HG03045 (cell line): ENCODE measurements around the gene TPPP2.
"Not testable (repeated sequence)": the region's sequence is repeated elsewhere in the genome, so short reads cannot be mapped to it uniquely, and the experiment has no call there.

ENCODE experiments used
- ATAC-seq: cut with Tn5 transposase; IDR thresholded peaks from one replicate; pipeline ENCODE4 v1.9.1; 2021; ENCODE audit warnings: mild to moderate bottlenecking, moderate library complexity; ENCODE audit not compliant: unreplicated experiment

Gene TPPP2

DNA sequence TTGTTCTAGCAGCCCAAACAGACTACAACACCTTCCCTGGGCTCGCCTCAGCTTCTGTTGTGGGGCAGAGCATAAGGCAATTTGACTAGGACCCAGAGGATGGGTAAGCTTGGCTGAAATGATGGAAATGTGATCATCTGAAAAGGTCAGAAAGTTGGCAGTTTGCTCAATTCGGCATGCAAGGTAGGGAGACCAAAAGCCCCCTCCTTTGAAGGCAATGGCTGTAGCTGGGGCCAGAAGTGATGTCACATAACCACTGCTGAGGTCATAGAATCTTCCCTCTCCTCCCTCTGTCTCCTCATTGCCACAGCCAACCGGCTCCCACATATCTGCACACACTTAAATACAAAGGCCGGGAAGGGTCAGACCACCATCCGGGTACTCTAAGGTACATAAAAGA is at the start of gene TPPP2:
Gene TPPP2, plus strand, starts transcription at position 301 of the 400 bp plus-strand sequence. CDS start 365 bp downstream, outside the sequence.
- no peak for ATAC-seq

DNA sequence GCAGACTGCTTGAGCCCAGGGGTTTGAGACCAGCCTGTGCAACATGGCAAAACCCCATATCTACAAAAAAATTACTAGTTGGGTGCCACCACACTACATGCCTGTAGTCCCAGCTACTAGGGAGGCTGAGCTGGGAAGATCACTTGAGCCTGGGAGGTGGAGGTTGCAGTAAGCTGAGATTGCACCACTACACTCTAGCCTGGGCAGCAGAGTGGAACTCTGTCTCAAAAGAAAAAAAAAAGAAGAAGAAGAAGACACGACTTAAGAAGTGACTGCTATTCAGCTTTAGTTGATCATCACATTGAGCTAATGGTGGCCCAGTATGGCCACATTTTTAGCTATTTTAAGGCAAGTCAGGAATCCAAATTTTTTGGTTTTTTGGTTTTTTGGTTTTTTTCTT is 49.1 kb upstream of the TPPP2 start:
- ATAC-seq: no peak

GRCh38 chr14:20982646-20983369 is 47.2 kb upstream of the TPPP2 start:
- no peak for ATAC-seq

GRCh38 chr14:20985650-20986049 is 44.4 kb upstream of the TPPP2 start:
- ATAC-seq: not testable (repeated sequence)

DNA sequence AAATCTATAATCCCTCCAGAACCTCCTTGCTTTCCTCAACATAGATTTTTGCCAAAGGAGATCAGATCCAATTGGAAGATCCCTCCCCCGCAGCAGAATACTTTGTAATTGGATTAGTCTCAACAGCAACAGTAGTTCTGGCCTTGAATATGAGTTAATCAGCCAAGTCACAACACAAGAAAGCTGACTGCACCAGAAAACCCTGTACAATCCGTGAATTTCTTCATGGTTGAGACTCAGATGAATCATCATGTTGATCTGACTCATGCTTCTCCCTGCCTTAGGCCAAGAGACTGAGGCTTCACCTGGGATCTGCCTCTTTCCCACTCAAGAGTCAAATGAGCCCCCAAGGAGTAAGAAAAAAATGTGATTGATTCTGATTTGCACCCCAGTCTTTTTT is 43.2 kb upstream of the TPPP2 start:
- ATAC-seq: no peak

GRCh38 chr14:20988717-20989470 is 41.1 kb upstream of the TPPP2 start:
- no peak for ATAC-seq

DNA sequence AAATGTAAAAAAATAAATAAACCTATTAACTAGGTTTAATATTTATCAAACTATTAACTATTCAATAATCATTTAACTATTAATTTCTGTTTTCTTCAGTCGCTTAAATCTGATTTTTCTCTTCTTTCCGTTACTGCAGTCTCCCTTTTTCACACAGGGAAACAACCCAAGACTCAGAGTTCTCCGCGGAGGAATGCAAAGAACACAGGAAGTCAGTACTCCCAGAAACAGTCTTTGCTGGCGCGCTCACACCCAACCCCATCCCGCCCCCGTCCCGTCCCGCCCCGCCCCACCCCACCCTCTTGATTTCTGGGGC is 40.6 kb upstream of the TPPP2 start:
- ATAC-seq: no peak

- peak; percentile 97 for ATAC-seq
These were observed 40.0 kb upstream of the TPPP2 start, which contains the start of gene METTL17 for GRCh38 chr14:20989787-20990600. TSS of gene METTL17 (plus strand) at chr14:20989980. CDS start at chr14:20990003, 23 bp downstream.

DNA sequence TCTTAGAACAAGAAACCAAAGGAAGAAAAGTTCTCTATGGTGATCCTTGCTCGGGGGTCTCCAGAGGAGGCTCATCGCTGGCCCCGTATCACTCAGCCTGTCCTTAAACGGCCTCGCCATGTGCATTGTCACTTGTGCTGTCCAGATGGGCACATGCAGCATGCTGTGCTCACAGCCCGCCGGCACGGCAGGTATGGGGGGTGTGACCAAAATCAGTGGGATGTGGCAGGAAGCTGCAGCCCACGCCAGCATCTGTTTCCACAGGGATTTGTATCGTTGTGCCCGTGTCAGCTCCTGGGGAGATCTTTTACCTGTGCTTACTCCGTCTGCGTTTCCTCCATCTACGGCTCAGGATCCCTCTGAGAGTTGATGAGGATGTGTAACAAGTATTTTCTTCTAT is 33.5 kb upstream of the TPPP2 start:
- no peak for ATAC-seq

DNA sequence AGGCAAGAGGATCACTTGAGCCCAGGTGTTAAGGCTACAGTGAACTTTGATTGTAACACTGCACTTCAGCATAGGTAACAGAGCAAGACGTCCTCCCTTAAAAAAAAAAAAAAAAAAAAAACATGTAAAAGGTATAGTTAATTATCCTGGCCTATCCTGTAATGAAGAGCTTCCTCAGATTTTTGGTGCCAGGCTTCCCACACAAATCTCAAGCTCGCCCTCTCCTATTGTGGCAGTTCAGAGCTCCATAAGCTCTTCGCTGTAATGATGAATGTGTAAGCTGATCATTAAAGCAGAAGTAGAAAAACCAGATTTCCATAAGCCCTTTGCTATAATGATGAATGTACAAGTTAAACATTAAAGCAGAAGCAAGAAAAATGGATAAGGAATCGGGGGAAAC is 32.9 kb upstream of the TPPP2 start:
- no peak for ATAC-seq

DNA sequence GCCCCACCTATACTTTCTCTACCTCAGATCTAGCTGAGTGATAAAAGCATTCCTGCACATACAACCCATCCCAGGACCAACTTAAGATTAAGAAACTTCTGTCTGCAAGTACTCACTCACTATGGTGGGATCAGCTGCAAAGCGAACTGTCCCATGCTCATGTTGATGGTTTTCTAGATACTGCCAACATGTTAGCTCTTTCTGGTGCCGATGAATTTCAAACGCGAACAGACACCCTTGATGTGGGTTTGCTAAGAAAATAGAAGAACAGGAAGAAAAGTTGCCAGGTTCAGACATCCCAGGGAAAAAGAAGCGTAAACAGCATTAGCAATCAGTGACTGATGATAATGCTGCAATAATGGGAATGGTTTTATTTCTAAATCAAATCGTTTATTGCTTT is 32.5 kb upstream of the TPPP2 start:
- ATAC-seq: no peak

GRCh38 chr14:20998139-20998538 is 31.9 kb upstream of the TPPP2 start:
- ATAC-seq: no peak

DNA sequence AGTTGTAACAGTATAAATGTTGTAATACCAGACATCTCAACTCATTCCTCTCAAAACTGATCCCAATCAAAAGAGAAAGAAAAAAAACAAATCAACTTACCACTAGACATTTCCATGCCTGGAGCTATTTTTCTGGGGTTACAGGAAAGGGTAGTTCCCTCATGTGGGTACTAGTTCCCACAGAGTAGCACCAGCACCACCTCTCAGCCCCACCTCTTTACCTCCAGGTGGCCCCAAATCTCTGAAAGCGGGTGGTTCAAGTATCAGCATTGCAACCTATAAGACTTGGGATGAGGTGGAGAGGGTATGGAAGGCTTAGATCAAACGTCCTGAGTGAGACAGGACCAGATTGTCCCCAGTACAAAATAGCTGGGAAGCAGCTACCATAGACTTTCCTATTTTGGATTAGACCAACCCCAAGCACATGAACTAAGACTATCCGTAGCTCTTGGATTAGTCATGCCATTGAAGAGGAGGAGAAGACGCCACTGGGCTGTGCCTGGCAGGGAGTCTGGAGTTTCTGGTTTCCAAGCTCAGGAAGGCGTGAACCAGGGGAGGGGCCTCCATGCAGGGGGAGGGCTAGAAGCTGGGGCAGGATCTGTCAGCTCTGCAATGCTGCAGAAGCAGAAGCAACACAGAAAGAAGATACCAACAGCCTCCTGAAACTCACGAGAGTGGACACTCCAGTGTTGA is 31.2 kb upstream of the TPPP2 start, which contains the start of gene SLC39A2:
Gene SLC39A2, plus strand, starts transcription at position 620 of the 693 bp plus-strand sequence. CDS start 154 bp downstream, outside the sequence.
- no peak for ATAC-seq

DNA sequence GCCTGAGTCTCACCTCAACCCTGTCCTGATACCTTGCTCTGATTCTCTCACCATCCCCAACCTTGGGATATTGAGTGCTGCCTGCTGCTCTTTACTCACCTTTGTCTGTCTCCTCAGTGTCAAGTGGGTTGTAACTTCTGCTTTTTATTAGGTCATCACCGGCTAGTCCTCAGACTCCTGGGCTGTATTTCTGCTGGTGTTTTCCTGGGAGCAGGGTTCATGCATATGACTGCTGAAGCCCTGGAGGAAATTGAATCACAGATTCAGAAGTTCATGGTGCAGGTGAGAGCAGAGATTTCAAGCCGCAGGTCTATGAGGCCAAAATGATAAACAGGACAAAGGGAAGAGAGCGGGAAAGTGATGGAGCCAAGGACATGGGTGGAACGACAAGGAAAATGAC is 30.4 kb upstream of the TPPP2 start:
- ATAC-seq: no peak

GRCh38 chr14:21001218-21001617 is 28.8 kb upstream of the TPPP2 start:
- no peak for ATAC-seq

DNA sequence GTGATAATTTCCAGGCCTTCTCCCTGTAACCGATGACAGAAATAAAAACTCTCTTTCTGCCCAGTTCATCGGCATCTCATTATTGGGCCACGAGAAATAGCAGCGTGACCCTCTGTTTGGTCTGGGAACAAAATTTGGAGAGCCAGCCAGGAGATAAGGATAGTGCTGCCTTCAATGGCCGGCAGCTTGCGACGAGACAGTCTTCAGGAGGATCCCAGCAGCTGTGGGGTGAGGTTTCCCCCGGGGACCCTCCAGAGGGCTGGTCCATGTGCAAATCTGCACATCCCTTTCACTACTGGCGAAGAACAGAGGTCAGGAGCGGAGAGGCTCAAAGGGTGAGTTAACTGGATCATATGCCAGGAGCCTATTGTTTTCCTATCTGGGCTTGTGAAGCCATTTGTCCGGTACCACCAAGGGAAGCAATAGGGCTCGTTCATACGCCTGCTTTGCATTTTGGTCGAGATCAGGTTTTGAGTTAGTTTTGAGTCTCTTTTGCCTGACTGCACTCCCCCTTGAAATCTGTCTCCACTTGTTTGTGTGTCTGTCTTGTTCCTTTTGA is 26.1 kb upstream of the TPPP2 start:
- no peak for ATAC-seq

GRCh38 chr14:21009721-21010120 is 20.3 kb upstream of the TPPP2 start:
- ATAC-seq: not testable (repeated sequence)

GRCh38 chr14:21011136-21011535 is 18.9 kb upstream of the TPPP2 start:
- ATAC-seq: no peak

DNA sequence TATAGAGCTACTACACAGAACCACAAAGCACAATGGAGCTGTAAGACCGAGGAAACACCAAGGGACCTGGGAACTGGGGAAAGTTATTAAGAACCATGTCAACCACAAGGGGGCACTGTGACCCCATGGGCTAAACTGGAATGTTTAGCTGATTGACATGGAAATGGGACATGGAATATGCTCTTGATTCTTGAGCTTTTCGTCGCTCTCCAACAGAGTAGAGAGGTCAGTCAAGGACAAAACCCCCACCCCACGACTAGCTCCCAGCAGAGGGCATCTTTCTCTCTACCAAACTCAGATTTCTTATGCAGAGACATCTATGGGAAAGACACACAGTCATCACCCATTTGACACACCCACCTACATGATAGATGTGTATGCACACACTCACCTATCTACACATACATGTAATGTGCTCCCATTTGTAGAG is 15.2 kb upstream of the TPPP2 start:
- ATAC-seq: no peak

- no peak for ATAC-seq
These were observed 14.7 kb upstream of the TPPP2 start for GRCh38 chr14:21015312-21015711.
